Gastroesophageal sphincter (tissue), 3 donors: ENCODE data around the gene AFAP1.

ENCODE experiments used
- CTCF ChIP-seq, 4 experiments: fragments of 200-600 bp in 2 of 4; fragments of 450-650 bp in 2 of 4; sonication (generic) in 1 of 4; IDR thresholded peaks; one replicate each; pipeline ENCODE4 v1.5.1; 2017 to 2019; ENCODE audit warnings: antibody characterized with exemption in 4 of 4, mild to moderate bottlenecking in 2 of 4, moderate library complexity in 2 of 4
- POLR2A ChIP-seq, 2 donors: fragments of 450-650 bp; IDR thresholded peaks; one replicate each; pipeline ENCODE4 v1.6.1; 2017; ENCODE audit warnings: antibody characterized with exemption in 2 of 2, mild to moderate bottlenecking in 2 of 2, moderate library complexity in 1 of 2
- POLR2AphosphoS5 ChIP-seq: sonication (generic); formaldehyde crosslinking; IDR thresholded peaks from one replicate; pipeline ENCODE4 v1.6.1; 2017; ENCODE audit warnings: antibody characterized with exemption

GRCh38 chr4:7711307-7711963 lies 228.2 kb downstream of the AFAP1 start:
- TF ChIP-seq CTCF (IDR thresholded peaks at IDR 0.05): no peak
- TF ChIP-seq POLR2AphosphoS5: no peak
- TF ChIP-seq POLR2A (IDR thresholded peaks at IDR 0.05): no peak
